ENCODE measurements around the gene SRD5A2.

The SRD5A2 gene

GRCh38 chr2:31561823-31562222, 18.9 kb downstream of the SRD5A2 start:
- Histone ChIP-seq H3K9me3 (ENCODE audit: control insufficient read depth in 1 of 2, low read length in 2 of 2) (no peaks in the 10 kb centered on the region), H3K27ac (ENCODE audit: low read length) (no peak overlapping the region), H3K4me3 (ENCODE audit: low read depth in 1 of 2, low read length in 2 of 2) (no peak overlapping the region), H3K27me3 (ENCODE audit: low read depth, low read length) (no peaks in the 10 kb centered on the region), H3K4me1 (ENCODE audit: control insufficient read depth in 1 of 2, insufficient read depth in 2 of 2, low read length in 2 of 2) (no peaks in the 10 kb centered on the region), H3K36me3 (ENCODE audit: control insufficient read depth in 1 of 2, insufficient read depth in 2 of 2, low read length in 2 of 2) (no peaks in the 10 kb centered on the region)

GRCh38 chr2:31558401-31559295, 22.1 kb downstream of the SRD5A2 start:
- Histone ChIP-seq H3K4me3 (ENCODE audit: low read depth in 1 of 2, low read length in 2 of 2) (no peak overlapping the region), H3K9me3 (ENCODE audit: control insufficient read depth in 1 of 2, low read length in 2 of 2) (peaks cover 0 to 5% of the 10 kb centered on the region in 2 donors), H3K36me3 (ENCODE audit: control insufficient read depth in 1 of 2, insufficient read depth in 2 of 2, low read length in 2 of 2) (no peaks in the 10 kb centered on the region), H3K27ac (ENCODE audit: low read length) (no peak overlapping the region), H3K27me3 (ENCODE audit: low read depth, low read length) (no peaks in the 10 kb centered on the region), H3K4me1 (ENCODE audit: control insufficient read depth in 1 of 2, insufficient read depth in 2 of 2, low read length in 2 of 2) (no peaks in the 10 kb centered on the region)

- Histone ChIP-seq H3K27ac (ENCODE audit: low read length) (no peak overlapping the region), H3K9me3 (ENCODE audit: control insufficient read depth in 1 of 2, low read length in 2 of 2) (peaks cover 0 to 17% of the 10 kb centered on the region in 2 donors), H3K36me3 (ENCODE audit: control insufficient read depth in 1 of 2, insufficient read depth in 2 of 2, low read length in 2 of 2) (no peaks in the 10 kb centered on the region), H3K27me3 (ENCODE audit: low read depth, low read length) (no peaks in the 10 kb centered on the region), H3K4me3 (ENCODE audit: low read depth in 1 of 2, low read length in 2 of 2) (no peak overlapping the region), H3K4me1 (ENCODE audit: control insufficient read depth in 1 of 2, insufficient read depth in 2 of 2, low read length in 2 of 2) (no peaks in the 10 kb centered on the region)
Observed at GRCh38 chr2:31556940-31557339, 23.8 kb downstream of the SRD5A2 start.

- Histone ChIP-seq H3K36me3 (ENCODE audit: control insufficient read depth in 1 of 2, insufficient read depth in 2 of 2, low read length in 2 of 2) (no peaks in the 10 kb centered on the region), H3K9me3 (ENCODE audit: control insufficient read depth in 1 of 2, low read length in 2 of 2) (peaks cover 0 to 17% of the 10 kb centered on the region in 2 donors), H3K27me3 (ENCODE audit: low read depth, low read length) (no peaks in the 10 kb centered on the region), H3K4me1 (ENCODE audit: control insufficient read depth in 1 of 2, insufficient read depth in 2 of 2, low read length in 2 of 2) (no peaks in the 10 kb centered on the region), H3K27ac (ENCODE audit: low read length) (no peak overlapping the region), H3K4me3 (ENCODE audit: low read depth in 1 of 2, low read length in 2 of 2) (no peak overlapping the region)
Observed at GRCh38 chr2:31555967-31556706, 24.6 kb downstream of the SRD5A2 start.

GRCh38 chr2:31553362-31553761, 27.4 kb downstream of the SRD5A2 start:
- Histone ChIP-seq H3K36me3 (ENCODE audit: control insufficient read depth in 1 of 2, insufficient read depth in 2 of 2, low read length in 2 of 2) (no peaks in the 10 kb centered on the region), H3K4me3 (ENCODE audit: low read depth in 1 of 2, low read length in 2 of 2) (no peak overlapping the region), H3K27me3 (ENCODE audit: low read depth, low read length) (no peaks in the 10 kb centered on the region), H3K9me3 (ENCODE audit: control insufficient read depth in 1 of 2, low read length in 2 of 2) (peaks cover 0 to 17% of the 10 kb centered on the region in 2 donors), H3K27ac (ENCODE audit: low read length) (no peak overlapping the region), H3K4me1 (ENCODE audit: control insufficient read depth in 1 of 2, insufficient read depth in 2 of 2, low read length in 2 of 2) (no peaks in the 10 kb centered on the region)

GRCh38 chr2:31547485-31547884, 33.3 kb downstream of the SRD5A2 start:
- no peaks in the 10 kb centered on the region for H3K4me1 ChIP-seq (ENCODE audit: control insufficient read depth in 1 of 2, insufficient read depth in 2 of 2, low read length in 2 of 2)
- no peak overlapping the region for H3K27ac ChIP-seq (ENCODE audit: low read length)
- no peak overlapping the region for H3K4me3 ChIP-seq (ENCODE audit: low read depth in 1 of 2, low read length in 2 of 2)
- no peaks in the 10 kb centered on the region for H3K36me3 ChIP-seq (ENCODE audit: control insufficient read depth in 1 of 2, insufficient read depth in 2 of 2, low read length in 2 of 2)
- H3K9me3 ChIP-seq (ENCODE audit: control insufficient read depth in 1 of 2, low read length in 2 of 2) = peaks cover 0 to 9% of the 10 kb centered on the region in 2 donors
- no peaks in the 10 kb centered on the region for H3K27me3 ChIP-seq (ENCODE audit: low read depth, low read length)

- H3K36me3 ChIP-seq (ENCODE audit: control insufficient read depth in 1 of 2, insufficient read depth in 2 of 2, low read length in 2 of 2) = no peaks in the 10 kb centered on the region
- peaks cover 0 to 13% of the 10 kb centered on the region in 2 donors for H3K9me3 ChIP-seq (ENCODE audit: control insufficient read depth in 1 of 2, low read length in 2 of 2)
- no peak overlapping the region for H3K27ac ChIP-seq (ENCODE audit: low read length)
- no peak overlapping the region for H3K4me3 ChIP-seq (ENCODE audit: low read depth in 1 of 2, low read length in 2 of 2)
- H3K27me3 ChIP-seq (ENCODE audit: low read depth, low read length) = no peaks in the 10 kb centered on the region
- no peaks in the 10 kb centered on the region for H3K4me1 ChIP-seq (ENCODE audit: control insufficient read depth in 1 of 2, insufficient read depth in 2 of 2, low read length in 2 of 2)
Observed at GRCh38 chr2:31541853-31542252, 38.9 kb downstream of the SRD5A2 start.

GRCh38 chr2:31539505-31539904, 41.2 kb downstream of the SRD5A2 start:
- no peaks in the 10 kb centered on the region for H3K36me3 ChIP-seq (ENCODE audit: control insufficient read depth in 1 of 2, insufficient read depth in 2 of 2, low read length in 2 of 2)
- no peaks in the 10 kb centered on the region for H3K27me3 ChIP-seq (ENCODE audit: low read depth, low read length)
- H3K4me3 ChIP-seq (ENCODE audit: low read depth in 1 of 2, low read length in 2 of 2) = no peak overlapping the region

GRCh38 chr2:31535768-31536167, 45.0 kb downstream of the SRD5A2 start:
- Histone ChIP-seq H3K27me3 (ENCODE audit: low read depth, low read length) (no peaks in the 10 kb centered on the region), H3K9me3 (ENCODE audit: control insufficient read depth in 1 of 2, low read length in 2 of 2) (no peaks in the 10 kb centered on the region), H3K4me3 (ENCODE audit: low read depth in 1 of 2, low read length in 2 of 2) (no peak overlapping the region), H3K27ac (ENCODE audit: low read length) (no peak overlapping the region), H3K4me1 (ENCODE audit: control insufficient read depth in 1 of 2, insufficient read depth in 2 of 2, low read length in 2 of 2) (no peaks in the 10 kb centered on the region), H3K36me3 (ENCODE audit: control insufficient read depth in 1 of 2, insufficient read depth in 2 of 2, low read length in 2 of 2) (no peaks in the 10 kb centered on the region)

More at GRCh38 chr2:31539505-31539904, 41.2 kb downstream of the SRD5A2 start:
- Histone ChIP-seq H3K9me3 (ENCODE audit: control insufficient read depth in 1 of 2, low read length in 2 of 2) (peaks cover 0 to 11% of the 10 kb centered on the region in 2 donors), H3K4me1 (ENCODE audit: control insufficient read depth in 1 of 2, insufficient read depth in 2 of 2, low read length in 2 of 2) (no peaks in the 10 kb centered on the region), H3K27ac (ENCODE audit: low read length) (no peak overlapping the region)

GRCh38 chr2:31534636-31535035, 46.1 kb downstream of the SRD5A2 start:
- H3K27me3 ChIP-seq (ENCODE audit: low read depth, low read length) = no peaks in the 10 kb centered on the region
- no peaks in the 10 kb centered on the region for H3K4me1 ChIP-seq (ENCODE audit: control insufficient read depth in 1 of 2, insufficient read depth in 2 of 2, low read length in 2 of 2)
- H3K9me3 ChIP-seq (ENCODE audit: control insufficient read depth in 1 of 2, low read length in 2 of 2) = no peaks in the 10 kb centered on the region
- H3K36me3 ChIP-seq (ENCODE audit: control insufficient read depth in 1 of 2, insufficient read depth in 2 of 2, low read length in 2 of 2) = no peaks in the 10 kb centered on the region
- no peak overlapping the region for H3K27ac ChIP-seq (ENCODE audit: low read length)
- no peak overlapping the region for H3K4me3 ChIP-seq (ENCODE audit: low read depth in 1 of 2, low read length in 2 of 2)

GRCh38 chr2:31533036-31533435, 47.7 kb downstream of the SRD5A2 start:
- H3K4me1 ChIP-seq (ENCODE audit: control insufficient read depth in 1 of 2, insufficient read depth in 2 of 2, low read length in 2 of 2) = no peaks in the 10 kb centered on the region
- no peaks in the 10 kb centered on the region for H3K9me3 ChIP-seq (ENCODE audit: control insufficient read depth in 1 of 2, low read length in 2 of 2)
- H3K27ac ChIP-seq (ENCODE audit: low read length) = no peak overlapping the region
- H3K4me3 ChIP-seq (ENCODE audit: low read depth in 1 of 2, low read length in 2 of 2) = no peak overlapping the region
- H3K36me3 ChIP-seq (ENCODE audit: control insufficient read depth in 1 of 2, insufficient read depth in 2 of 2, low read length in 2 of 2) = no peaks in the 10 kb centered on the region
- H3K27me3 ChIP-seq (ENCODE audit: low read depth, low read length) = no peaks in the 10 kb centered on the region

All from muscle layer of duodenum (tissue), 2 donors.